GM13977 (cell line): ENCODE measurements around the gene FBXO11.

Experiments
- DNase-seq: peaks from one replicate; pipeline ENCODE4 v3.0.0; 2012; ENCODE audit warnings: low spot score
- in situ Hi-C: fragments of 300-500 bp; cut with MboI; formaldehyde crosslinking; loops from one replicate; pipeline ENCODE4 v1.12.0; 2022; ENCODE audit warnings: low sequenced_read_pairs, low pct_unique_long_range_greater_than_20kb, mixed read lengths, inconsistent platforms; ENCODE audit not compliant: unreplicated experiment
- TF ChIP-seq, protein P1 (sequence below): IDR thresholded peaks from 2 replicates; pipeline ENCODE4 v1.5.1; 2012; ENCODE audit warnings: mild to moderate bottlenecking, control low read depth; ENCODE audit not compliant: insufficient read depth; ENCODE audit errors: extremely low read depth, missing control alignments

FBXO11 gene

DNA sequence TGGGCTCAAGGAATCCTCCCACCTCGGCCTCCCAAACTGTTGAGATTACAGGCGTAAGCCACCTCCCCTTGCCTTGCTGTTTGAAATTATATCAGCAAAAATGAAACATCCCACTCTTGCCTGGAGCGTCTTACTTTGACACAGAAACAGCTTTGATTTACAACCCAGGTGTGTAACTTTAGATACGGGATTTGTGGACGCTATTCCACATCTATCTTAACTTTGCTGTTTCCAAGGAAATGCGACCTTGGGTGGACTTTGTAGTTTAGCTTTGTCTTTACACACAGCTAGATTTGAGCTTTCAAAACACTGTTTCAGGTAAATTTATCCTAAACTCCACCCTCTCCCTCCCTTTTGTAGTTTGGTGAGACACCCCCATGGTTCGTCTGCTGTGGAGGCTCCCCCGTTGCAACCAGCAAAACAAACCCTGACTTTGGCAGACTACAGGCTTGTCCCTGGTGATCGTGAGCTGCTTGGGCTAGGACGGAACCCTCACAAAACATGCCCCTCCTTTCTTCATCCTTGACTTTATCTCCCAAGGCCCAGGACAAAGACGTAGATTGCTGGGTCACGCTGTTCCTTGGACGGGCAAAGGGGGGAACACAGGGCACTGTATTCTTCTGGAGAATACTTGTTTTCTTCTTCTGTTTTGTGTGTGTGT is 128.9 kb downstream of the FBXO11 start:
- DNase-seq = no peak
- in situ Hi-C loops = loop anchor here (10.0 kb wide), 1 partner anchor 443 kb away; no protein-coding TSS in a partner anchor
- TF ChIP-seq, protein P1, sequence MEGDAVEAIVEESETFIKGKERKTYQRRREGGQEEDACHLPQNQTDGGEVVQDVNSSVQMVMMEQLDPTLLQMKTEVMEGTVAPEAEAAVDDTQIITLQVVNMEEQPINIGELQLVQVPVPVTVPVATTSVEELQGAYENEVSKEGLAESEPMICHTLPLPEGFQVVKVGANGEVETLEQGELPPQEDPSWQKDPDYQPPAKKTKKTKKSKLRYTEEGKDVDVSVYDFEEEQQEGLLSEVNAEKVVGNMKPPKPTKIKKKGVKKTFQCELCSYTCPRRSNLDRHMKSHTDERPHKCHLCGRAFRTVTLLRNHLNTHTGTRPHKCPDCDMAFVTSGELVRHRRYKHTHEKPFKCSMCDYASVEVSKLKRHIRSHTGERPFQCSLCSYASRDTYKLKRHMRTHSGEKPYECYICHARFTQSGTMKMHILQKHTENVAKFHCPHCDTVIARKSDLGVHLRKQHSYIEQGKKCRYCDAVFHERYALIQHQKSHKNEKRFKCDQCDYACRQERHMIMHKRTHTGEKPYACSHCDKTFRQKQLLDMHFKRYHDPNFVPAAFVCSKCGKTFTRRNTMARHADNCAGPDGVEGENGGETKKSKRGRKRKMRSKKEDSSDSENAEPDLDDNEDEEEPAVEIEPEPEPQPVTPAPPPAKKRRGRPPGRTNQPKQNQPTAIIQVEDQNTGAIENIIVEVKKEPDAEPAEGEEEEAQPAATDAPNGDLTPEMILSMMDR = no peak

DNA sequence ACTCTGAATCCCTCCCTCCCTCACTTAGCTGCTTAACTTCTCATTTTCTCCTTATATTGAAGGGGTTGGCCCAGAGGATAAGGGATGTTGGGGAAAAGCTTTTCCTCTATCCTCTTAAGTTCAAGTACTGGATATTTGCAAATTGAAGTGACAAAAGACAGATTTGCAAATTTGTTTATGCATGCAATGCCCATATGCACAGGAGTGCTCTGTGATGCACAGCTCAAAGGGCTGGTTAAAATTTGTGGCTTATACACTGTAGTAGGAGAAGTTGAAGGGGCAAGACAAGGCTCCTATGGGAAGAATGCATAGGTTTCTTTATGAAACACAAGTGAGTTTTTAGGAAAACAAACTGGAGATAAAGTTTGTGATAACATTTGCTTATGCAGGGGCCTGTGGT is 131.7 kb downstream of the FBXO11 start:
- TF ChIP-seq, protein P1 = no peak
- DNase-seq = no peak
- in situ Hi-C loops = loop anchor here (10.0 kb wide), 1 partner anchor 440 kb away; no protein-coding TSS in a partner anchor

DNA sequence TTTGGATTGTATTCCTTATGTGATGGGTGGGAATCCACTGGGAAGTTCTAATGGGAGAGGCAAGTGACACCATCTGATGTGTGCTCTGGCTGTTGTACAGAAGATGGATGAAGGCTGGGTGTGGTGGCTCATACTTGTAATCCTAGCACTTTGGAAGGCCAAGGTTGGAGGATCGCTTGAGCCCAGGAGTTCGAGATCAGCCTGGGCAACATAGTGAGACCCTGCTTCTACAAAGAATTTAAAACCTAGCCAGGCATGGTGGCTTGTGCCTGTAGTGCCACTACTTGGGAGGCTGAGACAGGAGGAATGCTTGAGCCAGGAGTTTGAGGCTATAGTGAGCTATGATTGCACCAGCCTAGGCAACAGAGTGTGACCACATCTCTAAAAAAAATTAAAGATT is 134.0 kb downstream of the FBXO11 start:
- DNase-seq = no peak
- in situ Hi-C loops = loop anchor here (10.0 kb wide), 1 partner anchor 438 kb away; no protein-coding TSS in a partner anchor
- TF ChIP-seq, protein P1 = no peak

DNA sequence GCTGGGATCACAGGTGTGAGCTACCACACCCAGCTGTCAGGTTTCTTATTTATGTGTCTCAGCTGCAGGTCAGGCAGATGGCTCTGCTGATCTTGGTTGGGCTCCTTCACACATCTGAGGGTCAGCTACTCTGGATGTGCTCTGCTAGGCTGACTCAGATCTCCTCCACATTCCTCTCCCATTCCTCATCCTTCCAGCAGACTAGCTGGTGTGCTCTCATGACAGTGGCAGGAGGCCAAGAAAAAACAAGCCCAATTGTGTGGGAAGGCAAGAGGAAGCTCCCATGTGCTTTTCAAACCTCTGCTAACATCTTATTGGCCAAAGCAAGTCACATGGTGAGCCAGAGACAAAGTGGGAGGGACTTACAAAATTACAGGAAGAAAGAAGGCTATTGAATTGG is 135.1 kb downstream of the FBXO11 start:
- in situ Hi-C loops = loop anchor here (10.0 kb wide), 1 partner anchor 436 kb away; no protein-coding TSS in a partner anchor
- no peak for DNase-seq
- TF ChIP-seq, protein P1 = no peak

DNA sequence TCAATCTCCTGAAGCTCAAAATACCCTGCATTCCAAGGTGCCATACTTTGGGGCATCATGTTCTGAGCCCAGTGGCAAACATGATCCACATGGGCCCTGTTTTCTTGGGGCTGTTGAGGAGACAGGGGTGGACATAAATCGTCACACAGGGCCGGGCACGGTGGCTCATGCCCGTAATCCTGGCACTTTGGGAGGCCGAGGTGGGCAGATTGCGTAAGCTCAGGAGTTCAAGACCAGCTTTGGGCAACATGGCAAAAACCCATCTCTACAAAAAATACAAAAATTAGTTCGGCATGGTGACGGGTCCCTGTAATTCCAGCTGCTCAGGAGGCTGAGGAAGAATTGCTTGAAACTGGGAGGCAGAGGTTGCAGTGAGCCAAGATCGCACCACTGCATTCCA is 137.0 kb downstream of the FBXO11 start:
- in situ Hi-C loops = no loop called here

DNA sequence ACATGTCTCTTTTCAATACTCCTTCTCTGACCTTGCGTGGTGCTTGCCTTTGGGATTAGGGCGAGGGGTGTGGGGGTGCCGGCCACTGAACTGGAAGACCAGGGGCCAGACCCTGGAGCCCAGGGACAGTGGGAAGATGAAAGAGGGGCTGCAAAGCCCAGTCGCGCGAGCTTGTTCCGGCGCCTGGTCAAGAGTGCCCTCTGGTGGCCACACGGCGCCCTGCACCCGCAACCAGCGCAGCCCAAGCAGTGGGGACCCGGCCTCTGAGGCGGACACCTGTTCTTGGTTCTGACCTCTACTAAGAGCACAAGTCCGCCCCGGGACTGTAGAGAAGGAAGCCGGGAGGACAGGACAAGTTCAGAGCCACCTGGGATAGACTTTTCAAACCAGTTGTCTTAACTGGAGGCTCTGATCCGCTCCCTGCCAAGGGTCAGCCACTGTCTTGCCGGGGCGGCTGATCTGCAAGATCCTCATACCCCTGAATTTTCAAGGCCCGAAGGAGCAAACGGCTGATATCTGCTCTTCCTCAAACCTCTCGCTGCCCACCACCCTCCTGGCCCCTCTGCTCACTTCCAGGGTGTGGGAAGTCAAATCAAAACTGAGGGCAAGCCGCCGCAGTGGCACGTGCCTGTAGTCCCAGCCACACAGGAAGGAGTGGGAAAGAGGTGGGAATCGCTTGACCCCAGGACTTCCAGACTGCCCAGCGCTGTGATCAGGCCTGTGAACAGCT is 138.3 kb downstream of the FBXO11 start:
- TF ChIP-seq, protein P1 = peak; percentile 99
- peak; percentile 67 for DNase-seq
- in situ Hi-C loops = no loop called here

More for the DNA sequence above, 137.0 kb downstream of the FBXO11 start:
- TF ChIP-seq, protein P1 = no peak
- no peak for DNase-seq
